Chondrocyte (in vitro differentiated cells): Measurements from ENCODE around the gene VSTM4. TPM values are rescaled to one million over a fixed set of nuclear protein-coding genes. Genes with fewer than 3 reads are reported as not detected.

Source experiments
- DNase-seq: peaks from one replicate; pipeline ENCODE4 v3.0.0; 2021; ENCODE audit warnings: mixed read lengths, low spot score
- H3K27ac Mint-ChIP-seq: one replicate; pipeline ENCODE4 v1.8.0; 2021; ENCODE audit warnings: mild to moderate bottlenecking, moderate library complexity, mixed read lengths; ENCODE audit not compliant: unreplicated experiment
- H3K27me3 Mint-ChIP-seq: 2 replicates; pipeline ENCODE4 v1.8.0; 2021; ENCODE audit warnings: low read depth, mixed read lengths
- H3K36me3 Mint-ChIP-seq: 2 replicates; pipeline ENCODE4 v1.8.0; 2021; ENCODE audit warnings: low read depth, mixed read lengths
- H3K4me1 Mint-ChIP-seq: 2 replicates; pipeline ENCODE4 v1.8.0; 2021; ENCODE audit warnings: low read depth, mild to moderate bottlenecking, mixed read lengths
- H3K4me3 Mint-ChIP-seq: one replicate; pipeline ENCODE4 v1.8.0; 2021; ENCODE audit warnings: mild to moderate bottlenecking, moderate library complexity, mixed read lengths; ENCODE audit not compliant: unreplicated experiment
- H3K9me3 Mint-ChIP-seq: 2 replicates; pipeline ENCODE4 v1.8.0; 2021; ENCODE audit warnings: low read depth, mixed read lengths
- CTCF ChIP-seq: fragments of 200-600 bp; sonication (generic); IDR thresholded peaks from 2 replicates; pipeline ENCODE4 v1.5.0; 2021; ENCODE audit warnings: antibody characterized with exemption, mild to moderate bottlenecking, moderate library complexity
- total RNA-seq: library from RNA; stranded (reverse); gene quantifications from 3 replicates; pipeline ENCODE4 v1.2.1, GENCODE V29; 2021

VSTM4 gene
- total RNA-seq, 1 donor from 2014 or later, result 7.2 TPM

GRCh38 chr10:49010295-49010694 is 105.0 kb downstream of the VSTM4 start:
- TF ChIP-seq CTCF, result no peak
- Mint-ChIP-seq H3K36me3 (no peaks in the 10 kb centered on the region), H3K27me3 (peaks cover 7% of the 10 kb centered on the region), H3K9me3 (no peaks in the 10 kb centered on the region), H3K27ac (no peak overlapping the region), H3K4me1 (peaks cover 8% of the 10 kb centered on the region), H3K4me3 (no peak overlapping the region)
- no peak for DNase-seq

GRCh38 chr10:49009199-49009979 is 105.9 kb downstream of the VSTM4 start:
- TF ChIP-seq CTCF, result no peak
- no peaks in the 10 kb centered on the region for H3K36me3 Mint-ChIP-seq
- DNase-seq, result no peak
- H3K9me3 Mint-ChIP-seq, result no peaks in the 10 kb centered on the region
- H3K4me1 Mint-ChIP-seq, result peaks cover 8% of the 10 kb centered on the region
- no peak overlapping the region for H3K4me3 Mint-ChIP-seq
- H3K27ac Mint-ChIP-seq, result no peak overlapping the region
- H3K27me3 Mint-ChIP-seq, result peaks cover 4% of the 10 kb centered on the region

GRCh38 chr10:49008505-49009198 is 106.7 kb downstream of the VSTM4 start:
- no peak for DNase-seq
- no peaks in the 10 kb centered on the region for H3K9me3 Mint-ChIP-seq
- no peak overlapping the region for H3K27ac Mint-ChIP-seq
- H3K4me3 Mint-ChIP-seq, result no peak overlapping the region
- H3K36me3 Mint-ChIP-seq, result no peaks in the 10 kb centered on the region
- H3K27me3 Mint-ChIP-seq, result peaks cover 4% of the 10 kb centered on the region
- H3K4me1 Mint-ChIP-seq, result peaks cover 8% of the 10 kb centered on the region
- no peak for TF ChIP-seq CTCF

- no peaks in the 10 kb centered on the region for H3K9me3 Mint-ChIP-seq
- no peak for DNase-seq
- TF ChIP-seq CTCF, result no peak
- H3K27ac Mint-ChIP-seq, result no peak overlapping the region
- no peak overlapping the region for H3K4me3 Mint-ChIP-seq
- peaks cover 8% of the 10 kb centered on the region for H3K4me1 Mint-ChIP-seq
- H3K27me3 Mint-ChIP-seq, result peaks cover 4% of the 10 kb centered on the region
- H3K36me3 Mint-ChIP-seq, result no peaks in the 10 kb centered on the region
These were observed 107.2 kb downstream of the VSTM4 start for GRCh38 chr10:49008091-49008490.

GRCh38 chr10:49007129-49007528 is 108.2 kb downstream of the VSTM4 start:
- TF ChIP-seq CTCF, result no peak
- Mint-ChIP-seq H3K9me3 (no peaks in the 10 kb centered on the region), H3K36me3 (no peaks in the 10 kb centered on the region), H3K4me1 (peaks cover 8% of the 10 kb centered on the region), H3K4me3 (no peak overlapping the region), H3K27me3 (peaks cover 4% of the 10 kb centered on the region), H3K27ac (no peak overlapping the region)
- no peak for DNase-seq
